ENCODE measurements around the gene UNC119B. TPM values are rescaled to one million over a fixed set of nuclear protein-coding genes. Genes with fewer than 3 reads are reported as not detected.

UNC119B gene
- total and polyA plus RNA-seq, 2 experiments from 2014 or later: 9.9 to 51.3 TPM

DNA sequence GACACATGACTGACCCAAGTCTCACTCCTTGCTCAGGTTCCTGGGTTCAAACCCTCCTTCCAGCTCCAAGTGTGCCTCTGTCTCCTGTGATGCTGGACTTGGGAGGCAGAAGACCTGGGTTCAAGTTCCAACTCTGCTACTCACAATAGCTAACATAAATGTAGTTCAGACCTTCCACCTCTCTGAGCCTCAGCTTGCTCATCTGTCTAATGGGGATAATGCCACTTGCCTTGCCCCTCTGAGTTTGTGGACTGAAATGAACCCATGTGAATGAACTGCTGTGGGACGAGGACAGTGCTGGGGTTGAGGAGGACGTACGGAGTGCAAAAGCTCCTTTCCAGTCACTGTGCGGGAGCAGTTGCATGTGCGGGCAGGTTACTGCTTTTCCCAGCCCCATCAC is 56.3 kb downstream of the UNC119B start:
- H3K9me3 Mint-ChIP-seq: no peaks in the 10 kb centered on the region
- Histone ChIP-seq H3K27ac (ENCODE audit: low read depth) (no peak overlapping the region), H3K4me2 (no peak overlapping the region), H3K36me3 (ENCODE audit: insufficient read depth) (peaks cover 3% of the 10 kb centered on the region; the same call in 1 of the 2 replicates), H3K9me2 (ENCODE audit: insufficient read depth) (no peaks in the 10 kb centered on the region), H2AFZ (no peak overlapping the region), H3K27me3 (ENCODE audit: insufficient read depth) (no peaks in the 10 kb centered on the region), H4K20me1 (replicated peaks; ENCODE audit: insufficient read depth) (no peaks in the 10 kb centered on the region), H3K79me2 (replicated peaks; ENCODE audit: insufficient read depth) (no peaks in the 10 kb centered on the region), H3K4me1 (ENCODE audit: insufficient read depth) (no peaks in the 10 kb centered on the region), H3F3A (replicated peaks; ENCODE audit: low read depth) (no peaks in the 10 kb centered on the region), H3K4me3 (no peak overlapping the region)
- no peak overlapping the region for H3K27ac Mint-ChIP-seq
- ATAC-seq (no peak), DNase-seq (ENCODE audit: low spot score) (no peak)
- H3K4me3 Mint-ChIP-seq: no peak overlapping the region
- H3K27me3 Mint-ChIP-seq (ENCODE audit: insufficient read depth, low read depth, poor library complexity): peaks cover 6% of the 10 kb centered on the region
- TF ChIP-seq ZNF114 (CRISPR knock-in tag; IDR thresholded peaks at IDR 0.05) (no peak), ZNF331 (CRISPR knock-in tag; IDR thresholded peaks at IDR 0.05; ENCODE audit: low read depth) (no peak), POLR2AphosphoS5 (IDR thresholded peaks at IDR 0.05; ENCODE audit: low read depth) (no peak), EZH2phosphoT487 (IDR thresholded peaks at IDR 0.05; ENCODE audit: unreplicated experiment) (no peak), EZH2 (IDR thresholded peaks at IDR 0.05; ENCODE audit: low read depth, unreplicated experiment) (no peak), CREB1 (CRISPR knock-in tag; IDR thresholded peaks at IDR 0.05; ENCODE audit: low read depth) (no peak), STAT1 (IDR thresholded peaks at IDR 0.05; ENCODE audit: unreplicated experiment) (no peak), NANOG (IDR thresholded peaks at IDR 0.05; ENCODE audit: borderline replicate concordance) (no peak), JUNB (IDR thresholded peaks at IDR 0.05; ENCODE audit: unreplicated experiment) (no peak)
- TF ChIP-seq, protein P1, sequence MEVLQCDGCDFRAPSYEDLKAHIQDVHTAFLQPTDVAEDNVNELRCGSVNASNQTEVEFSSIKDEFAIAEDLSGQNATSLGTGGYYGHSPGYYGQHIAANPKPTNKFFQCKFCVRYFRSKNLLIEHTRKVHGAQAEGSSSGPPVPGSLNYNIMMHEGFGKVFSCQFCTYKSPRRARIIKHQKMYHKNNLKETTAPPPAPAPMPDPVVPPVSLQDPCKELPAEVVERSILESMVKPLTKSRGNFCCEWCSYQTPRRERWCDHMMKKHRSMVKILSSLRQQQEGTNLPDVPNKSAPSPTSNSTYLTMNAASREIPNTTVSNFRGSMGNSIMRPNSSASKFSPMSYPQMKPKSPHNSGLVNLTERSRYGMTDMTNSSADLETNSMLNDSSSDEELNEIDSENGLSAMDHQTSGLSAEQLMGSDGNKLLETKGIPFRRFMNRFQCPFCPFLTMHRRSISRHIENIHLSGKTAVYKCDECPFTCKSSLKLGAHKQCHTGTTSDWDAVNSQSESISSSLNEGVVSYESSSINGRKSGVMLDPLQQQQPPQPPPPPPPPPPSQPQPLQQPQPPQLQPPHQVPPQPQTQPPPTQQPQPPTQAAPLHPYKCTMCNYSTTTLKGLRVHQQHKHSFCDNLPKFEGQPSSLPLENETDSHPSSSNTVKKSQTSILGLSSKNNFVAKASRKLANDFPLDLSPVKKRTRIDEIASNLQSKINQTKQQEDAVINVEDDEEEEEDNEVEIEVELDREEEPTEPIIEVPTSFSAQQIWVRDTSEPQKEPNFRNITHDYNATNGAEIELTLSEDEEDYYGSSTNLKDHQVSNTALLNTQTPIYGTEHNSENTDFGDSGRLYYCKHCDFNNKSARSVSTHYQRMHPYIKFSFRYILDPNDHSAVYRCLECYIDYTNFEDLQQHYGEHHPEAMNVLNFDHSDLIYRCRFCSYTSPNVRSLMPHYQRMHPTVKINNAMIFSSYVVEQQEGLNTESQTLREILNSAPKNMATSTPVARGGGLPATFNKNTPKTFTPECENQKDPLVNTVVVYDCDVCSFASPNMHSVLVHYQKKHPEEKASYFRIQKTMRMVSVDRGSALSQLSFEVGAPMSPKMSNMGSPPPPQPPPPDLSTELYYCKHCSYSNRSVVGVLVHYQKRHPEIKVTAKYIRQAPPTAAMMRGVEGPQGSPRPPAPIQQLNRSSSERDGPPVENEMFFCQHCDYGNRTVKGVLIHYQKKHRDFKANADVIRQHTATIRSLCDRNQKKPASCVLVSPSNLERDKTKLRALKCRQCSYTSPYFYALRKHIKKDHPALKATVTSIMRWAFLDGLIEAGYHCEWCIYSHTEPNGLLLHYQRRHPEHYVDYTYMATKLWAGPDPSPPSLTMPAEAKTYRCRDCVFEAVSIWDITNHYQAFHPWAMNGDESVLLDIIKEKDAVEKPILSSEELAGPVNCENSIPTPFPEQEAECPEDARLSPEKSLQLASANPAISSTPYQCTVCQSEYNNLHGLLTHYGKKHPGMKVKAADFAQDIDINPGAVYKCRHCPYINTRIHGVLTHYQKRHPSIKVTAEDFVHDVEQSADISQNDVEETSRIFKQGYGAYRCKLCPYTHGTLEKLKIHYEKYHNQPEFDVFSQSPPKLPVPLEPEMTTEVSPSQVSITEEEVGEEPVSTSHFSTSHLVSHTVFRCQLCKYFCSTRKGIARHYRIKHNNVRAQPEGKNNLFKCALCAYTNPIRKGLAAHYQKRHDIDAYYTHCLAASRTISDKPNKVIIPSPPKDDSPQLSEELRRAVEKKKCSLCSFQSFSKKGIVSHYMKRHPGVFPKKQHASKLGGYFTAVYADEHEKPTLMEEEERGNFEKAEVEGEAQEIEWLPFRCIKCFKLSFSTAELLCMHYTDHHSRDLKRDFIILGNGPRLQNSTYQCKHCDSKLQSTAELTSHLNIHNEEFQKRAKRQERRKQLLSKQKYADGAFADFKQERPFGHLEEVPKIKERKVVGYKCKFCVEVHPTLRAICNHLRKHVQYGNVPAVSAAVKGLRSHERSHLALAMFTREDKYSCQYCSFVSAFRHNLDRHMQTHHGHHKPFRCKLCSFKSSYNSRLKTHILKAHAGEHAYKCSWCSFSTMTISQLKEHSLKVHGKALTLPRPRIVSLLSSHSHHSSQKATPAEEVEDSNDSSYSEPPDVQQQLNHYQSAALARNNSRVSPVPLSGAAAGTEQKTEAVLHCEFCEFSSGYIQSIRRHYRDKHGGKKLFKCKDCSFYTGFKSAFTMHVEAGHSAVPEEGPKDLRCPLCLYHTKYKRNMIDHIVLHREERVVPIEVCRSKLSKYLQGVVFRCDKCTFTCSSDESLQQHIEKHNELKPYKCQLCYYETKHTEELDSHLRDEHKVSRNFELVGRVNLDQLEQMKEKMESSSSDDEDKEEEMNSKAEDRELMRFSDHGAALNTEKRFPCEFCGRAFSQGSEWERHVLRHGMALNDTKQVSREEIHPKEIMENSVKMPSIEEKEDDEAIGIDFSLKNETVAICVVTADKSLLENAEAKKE (CRISPR knock-in tag; IDR thresholded peaks at IDR 0.05): no peak
- TF ChIP-seq, protein P2, sequence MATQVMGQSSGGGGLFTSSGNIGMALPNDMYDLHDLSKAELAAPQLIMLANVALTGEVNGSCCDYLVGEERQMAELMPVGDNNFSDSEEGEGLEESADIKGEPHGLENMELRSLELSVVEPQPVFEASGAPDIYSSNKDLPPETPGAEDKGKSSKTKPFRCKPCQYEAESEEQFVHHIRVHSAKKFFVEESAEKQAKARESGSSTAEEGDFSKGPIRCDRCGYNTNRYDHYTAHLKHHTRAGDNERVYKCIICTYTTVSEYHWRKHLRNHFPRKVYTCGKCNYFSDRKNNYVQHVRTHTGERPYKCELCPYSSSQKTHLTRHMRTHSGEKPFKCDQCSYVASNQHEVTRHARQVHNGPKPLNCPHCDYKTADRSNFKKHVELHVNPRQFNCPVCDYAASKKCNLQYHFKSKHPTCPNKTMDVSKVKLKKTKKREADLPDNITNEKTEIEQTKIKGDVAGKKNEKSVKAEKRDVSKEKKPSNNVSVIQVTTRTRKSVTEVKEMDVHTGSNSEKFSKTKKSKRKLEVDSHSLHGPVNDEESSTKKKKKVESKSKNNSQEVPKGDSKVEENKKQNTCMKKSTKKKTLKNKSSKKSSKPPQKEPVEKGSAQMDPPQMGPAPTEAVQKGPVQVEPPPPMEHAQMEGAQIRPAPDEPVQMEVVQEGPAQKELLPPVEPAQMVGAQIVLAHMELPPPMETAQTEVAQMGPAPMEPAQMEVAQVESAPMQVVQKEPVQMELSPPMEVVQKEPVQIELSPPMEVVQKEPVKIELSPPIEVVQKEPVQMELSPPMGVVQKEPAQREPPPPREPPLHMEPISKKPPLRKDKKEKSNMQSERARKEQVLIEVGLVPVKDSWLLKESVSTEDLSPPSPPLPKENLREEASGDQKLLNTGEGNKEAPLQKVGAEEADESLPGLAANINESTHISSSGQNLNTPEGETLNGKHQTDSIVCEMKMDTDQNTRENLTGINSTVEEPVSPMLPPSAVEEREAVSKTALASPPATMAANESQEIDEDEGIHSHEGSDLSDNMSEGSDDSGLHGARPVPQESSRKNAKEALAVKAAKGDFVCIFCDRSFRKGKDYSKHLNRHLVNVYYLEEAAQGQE (IDR thresholded peaks at IDR 0.05; ENCODE audit: unreplicated experiment): no peak
- TF ChIP-seq, protein P3, sequence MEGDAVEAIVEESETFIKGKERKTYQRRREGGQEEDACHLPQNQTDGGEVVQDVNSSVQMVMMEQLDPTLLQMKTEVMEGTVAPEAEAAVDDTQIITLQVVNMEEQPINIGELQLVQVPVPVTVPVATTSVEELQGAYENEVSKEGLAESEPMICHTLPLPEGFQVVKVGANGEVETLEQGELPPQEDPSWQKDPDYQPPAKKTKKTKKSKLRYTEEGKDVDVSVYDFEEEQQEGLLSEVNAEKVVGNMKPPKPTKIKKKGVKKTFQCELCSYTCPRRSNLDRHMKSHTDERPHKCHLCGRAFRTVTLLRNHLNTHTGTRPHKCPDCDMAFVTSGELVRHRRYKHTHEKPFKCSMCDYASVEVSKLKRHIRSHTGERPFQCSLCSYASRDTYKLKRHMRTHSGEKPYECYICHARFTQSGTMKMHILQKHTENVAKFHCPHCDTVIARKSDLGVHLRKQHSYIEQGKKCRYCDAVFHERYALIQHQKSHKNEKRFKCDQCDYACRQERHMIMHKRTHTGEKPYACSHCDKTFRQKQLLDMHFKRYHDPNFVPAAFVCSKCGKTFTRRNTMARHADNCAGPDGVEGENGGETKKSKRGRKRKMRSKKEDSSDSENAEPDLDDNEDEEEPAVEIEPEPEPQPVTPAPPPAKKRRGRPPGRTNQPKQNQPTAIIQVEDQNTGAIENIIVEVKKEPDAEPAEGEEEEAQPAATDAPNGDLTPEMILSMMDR (conservative IDR thresholded peaks at IDR 0.05; ENCODE audit: low read depth in 2 of 2): no peak
- TF ChIP-seq, protein P4, sequence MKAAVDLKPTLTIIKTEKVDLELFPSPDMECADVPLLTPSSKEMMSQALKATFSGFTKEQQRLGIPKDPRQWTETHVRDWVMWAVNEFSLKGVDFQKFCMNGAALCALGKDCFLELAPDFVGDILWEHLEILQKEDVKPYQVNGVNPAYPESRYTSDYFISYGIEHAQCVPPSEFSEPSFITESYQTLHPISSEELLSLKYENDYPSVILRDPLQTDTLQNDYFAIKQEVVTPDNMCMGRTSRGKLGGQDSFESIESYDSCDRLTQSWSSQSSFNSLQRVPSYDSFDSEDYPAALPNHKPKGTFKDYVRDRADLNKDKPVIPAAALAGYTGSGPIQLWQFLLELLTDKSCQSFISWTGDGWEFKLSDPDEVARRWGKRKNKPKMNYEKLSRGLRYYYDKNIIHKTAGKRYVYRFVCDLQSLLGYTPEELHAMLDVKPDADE (IDR thresholded peaks at IDR 0.05): no peak
- peaks cover 4% of the 10 kb centered on the region; the same call in 1 of the 3 replicates for H3K4me1 Mint-ChIP-seq
- peaks cover 51% of the 10 kb centered on the region for H3K36me3 Mint-ChIP-seq (ENCODE audit: low read depth)
